Stimulated activated CD4-positive, alpha-beta T cell treated with anti-CD3 and anti-CD28 coated beads, Interleukin-2, amount 100 ng/mL, for 48 hours (primary cell): ENCODE results near the gene EFTUD2.

ENCODE experiments used
- DNase-seq, 2 donors: peaks; one replicate each; pipeline ENCODE4 v3.0.0-alpha.2; 2020

EFTUD2 gene

DNA sequence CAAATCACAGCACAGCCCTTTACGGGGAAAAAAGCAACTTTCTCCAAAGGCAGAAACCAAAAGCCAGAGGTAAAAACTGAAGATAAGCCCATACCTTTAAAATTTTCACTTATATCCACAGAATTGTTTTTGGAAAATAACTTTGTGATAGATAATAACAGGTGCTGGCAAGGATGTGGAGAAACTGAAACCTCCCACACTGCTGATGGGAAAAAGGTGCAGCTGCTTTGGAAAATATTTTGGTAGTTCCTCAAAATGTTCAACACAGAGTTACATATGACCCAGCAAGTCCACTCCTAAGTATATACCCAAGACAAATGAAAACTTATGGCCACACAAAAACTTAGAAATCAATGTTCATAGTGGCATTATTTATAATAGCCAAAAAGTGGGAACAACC lies 12.2 kb downstream of the EFTUD2 start:
- no peak for DNase-seq

DNA sequence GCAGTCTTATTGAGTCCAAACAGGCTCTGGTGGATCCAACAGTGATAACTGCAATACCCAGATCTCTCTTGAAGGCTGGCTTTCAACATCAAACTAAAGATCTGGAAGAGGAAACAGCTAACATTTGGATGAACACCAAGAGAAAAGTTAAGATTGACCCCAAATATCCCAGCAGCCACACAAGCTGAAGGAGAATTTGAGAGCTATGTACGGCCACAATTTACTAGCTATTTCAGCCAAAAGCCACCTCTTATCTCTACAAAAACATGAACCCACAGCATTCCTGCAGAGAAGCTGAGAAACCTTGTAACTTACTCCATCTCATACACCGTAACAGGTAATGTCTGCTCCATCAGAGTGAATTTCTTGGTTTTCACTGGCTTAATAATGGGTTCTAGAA lies 14.3 kb downstream of the EFTUD2 start:
- no peak for DNase-seq

GRCh38 chr17:44881145-44881544 lies 18.1 kb downstream of the EFTUD2 start:
- DNase-seq: no peak

- DNase-seq: no peak
These were observed 19.2 kb downstream of the EFTUD2 start for GRCh38 chr17:44880062-44880461.

DNA sequence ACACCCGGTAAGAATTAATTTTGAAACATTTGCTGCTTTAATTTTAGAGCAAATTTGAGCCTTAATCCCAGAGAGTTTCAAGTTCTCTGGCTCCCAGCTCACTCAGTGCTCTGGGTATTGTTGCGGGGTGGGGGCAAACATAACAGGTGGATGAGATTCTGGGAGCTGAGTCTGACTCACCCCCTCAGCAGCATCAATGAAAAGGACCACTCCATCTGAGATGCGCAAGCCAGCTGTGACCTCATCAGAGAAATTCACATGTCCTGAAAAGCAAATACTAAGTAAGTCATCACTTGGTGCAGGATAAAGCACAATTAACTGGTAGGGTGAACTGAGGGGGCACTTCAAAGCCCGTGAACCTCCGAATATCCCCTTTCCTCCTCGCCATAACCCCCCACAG lies 19.9 kb downstream of the EFTUD2 start:
- no peak for DNase-seq

DNA sequence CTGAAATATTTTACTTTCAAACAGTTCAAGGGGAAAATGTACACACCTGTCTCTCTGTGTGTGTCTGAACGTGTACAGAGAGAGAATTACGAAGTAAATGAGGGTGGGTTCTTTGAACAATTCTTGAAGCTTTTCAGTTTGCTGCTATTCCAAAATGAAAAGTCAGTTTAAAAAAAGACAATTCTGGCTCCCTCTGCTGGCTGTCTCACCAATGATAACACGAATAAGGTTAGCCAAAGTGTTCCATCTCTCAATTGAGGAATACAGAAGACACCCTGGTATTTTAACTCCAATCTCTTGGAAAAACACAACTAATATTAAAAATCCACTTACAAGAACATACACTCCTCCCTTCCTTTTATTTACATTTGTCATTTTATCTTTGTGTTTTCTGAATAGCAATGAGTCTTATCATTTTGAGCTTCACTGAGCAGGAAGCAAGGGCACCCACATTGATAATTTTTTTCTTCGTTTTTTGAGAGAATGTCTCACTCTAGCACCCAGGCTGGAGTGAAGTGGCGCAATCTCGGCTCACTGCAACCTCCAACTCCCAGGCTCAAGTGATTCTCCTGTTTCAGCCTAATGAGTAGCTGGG lies 20.5 kb downstream of the EFTUD2 start:
- peak in 1 of 2 donors; percentile 19 for DNase-seq

DNA sequence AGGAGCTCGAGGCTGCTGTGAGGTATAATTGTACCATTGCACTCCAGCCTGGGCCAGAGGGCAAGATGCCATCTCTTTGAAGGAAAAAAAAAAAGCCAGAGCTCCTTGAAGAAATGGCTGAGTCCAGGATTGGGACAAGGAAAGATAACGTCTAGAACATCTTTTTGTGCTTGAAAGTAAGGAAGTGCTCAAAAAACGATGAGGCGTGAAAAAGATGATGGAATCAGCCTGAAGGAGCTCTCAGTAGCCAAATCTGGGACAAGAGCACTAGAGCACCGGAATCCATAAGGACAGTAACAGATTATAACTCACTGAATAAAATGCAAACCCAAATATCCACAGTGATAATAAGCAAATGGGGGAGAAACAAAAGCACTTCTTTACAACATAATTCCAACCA lies 22.1 kb downstream of the EFTUD2 start:
- DNase-seq: no peak

- DNase-seq: no peak
These were observed 23.5 kb downstream of the EFTUD2 start for GRCh38 chr17:44875761-44876160.

GRCh38 chr17:44872131-44872768 lies 27.0 kb downstream of the EFTUD2 start:
- no peak for DNase-seq

- DNase-seq: no peak
These were observed 27.7 kb downstream of the EFTUD2 start for GRCh38 chr17:44871556-44871955.

GRCh38 chr17:44867841-44868240 lies 31.4 kb downstream of the EFTUD2 start:
- DNase-seq: no peak

GRCh38 chr17:44865931-44866330 lies 33.3 kb downstream of the EFTUD2 start:
- no peak for DNase-seq

- DNase-seq: peak; percentile 73 to 74
These were observed 34.0 kb downstream of the EFTUD2 start for GRCh38 chr17:44865231-44865660.

DNA sequence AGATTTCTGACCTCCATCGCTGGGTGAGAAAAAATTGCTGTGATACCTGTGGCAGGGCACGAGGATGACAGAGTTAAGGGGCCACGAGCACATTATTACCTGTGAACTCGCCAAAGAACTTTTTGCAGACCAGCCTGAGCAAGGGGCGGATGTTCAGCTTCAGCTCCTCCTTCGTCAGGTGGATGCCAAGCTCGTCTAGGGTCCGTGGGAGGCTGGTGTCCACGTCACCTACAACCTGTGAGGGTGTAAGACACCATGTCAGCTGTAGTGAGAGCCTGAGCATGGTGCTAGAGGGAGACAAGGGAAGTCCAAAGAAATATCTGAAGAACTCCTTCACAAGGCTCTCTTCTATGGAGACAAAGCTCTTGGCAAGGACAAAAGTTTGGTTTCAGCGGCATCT lies 34.4 kb downstream of the EFTUD2 start:
- no peak for DNase-seq

GRCh38 chr17:44863061-44863918 lies 36.0 kb downstream of the EFTUD2 start:
- no peak for DNase-seq

DNA sequence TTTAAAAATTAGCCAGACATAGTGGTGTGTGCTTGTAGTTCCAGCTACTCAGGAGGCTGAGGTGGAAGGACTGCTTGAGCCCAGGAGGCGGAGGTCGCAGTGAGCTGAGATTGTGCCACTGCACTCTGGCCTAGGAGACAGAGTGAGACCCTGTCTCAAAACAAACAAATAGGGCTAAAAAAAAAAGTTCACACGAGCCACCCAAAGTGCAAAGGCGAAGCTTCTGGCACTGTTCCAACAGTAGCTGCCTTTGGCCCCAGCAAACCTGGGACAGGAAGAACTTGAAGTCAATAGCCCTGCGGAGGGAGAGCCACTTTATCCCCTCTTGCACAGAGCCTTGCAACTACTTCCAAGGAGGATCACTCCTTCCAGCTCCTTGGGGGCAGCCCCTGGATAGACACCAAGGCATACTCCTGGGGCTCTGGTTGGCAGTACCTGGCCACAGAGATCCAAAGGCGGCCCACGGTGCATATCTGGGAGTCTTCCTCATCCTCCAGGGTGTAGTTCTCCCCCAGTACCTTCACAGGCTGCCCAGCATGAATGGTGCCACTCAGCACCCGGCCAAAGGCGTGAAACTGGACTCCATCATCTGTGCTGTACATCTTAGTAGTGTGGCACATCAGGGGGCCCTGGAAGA lies 36.8 kb downstream of the EFTUD2 start:
- DNase-seq: no peak

GRCh38 chr17:44859701-44860100 lies 39.5 kb downstream of the EFTUD2 start:
- DNase-seq: no peak

- no peak for DNase-seq
These were observed 45.1 kb downstream of the EFTUD2 start for GRCh38 chr17:44854192-44854591.

DNA sequence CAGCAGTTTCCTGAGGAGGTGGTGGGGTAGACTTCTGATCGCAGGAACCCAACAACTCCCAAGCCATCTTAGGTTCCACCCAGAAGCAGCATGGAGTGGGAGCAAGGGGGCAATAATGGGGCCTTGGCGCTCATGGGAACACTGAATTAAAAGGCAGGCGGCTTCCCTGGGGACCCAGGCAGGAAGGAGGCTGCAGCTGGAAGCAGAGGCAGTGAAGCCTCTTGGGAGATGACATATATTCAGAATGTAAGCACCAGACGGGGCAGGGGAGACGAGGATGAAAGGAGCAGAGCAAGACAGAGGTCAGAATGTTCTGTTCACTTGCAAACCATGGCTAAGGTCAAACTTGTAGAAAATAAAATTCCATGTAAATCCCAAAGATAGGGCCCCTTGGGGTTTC lies 48.6 kb downstream of the EFTUD2 start:
- no peak for DNase-seq

DNA sequence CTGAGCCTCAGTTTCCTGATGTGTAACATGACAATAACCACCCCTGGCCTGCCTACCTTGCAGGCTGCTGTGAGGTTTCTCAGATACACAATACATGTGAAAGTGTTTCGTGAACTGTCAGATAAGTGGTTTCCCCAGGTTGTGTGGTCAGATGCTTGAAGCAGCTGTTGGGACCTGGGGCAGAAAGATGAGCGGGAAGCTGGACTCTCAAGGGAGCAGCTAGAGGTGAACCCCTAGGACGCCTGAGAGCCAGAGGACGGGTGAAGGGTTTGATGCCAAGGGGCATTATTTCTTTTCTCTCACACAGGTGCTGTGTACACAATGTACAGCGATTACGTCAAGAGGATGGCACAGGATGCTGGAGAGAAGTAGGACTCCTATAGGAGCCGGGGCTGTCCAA lies 49.2 kb downstream of the EFTUD2 start:
- DNase-seq: no peak

DNA sequence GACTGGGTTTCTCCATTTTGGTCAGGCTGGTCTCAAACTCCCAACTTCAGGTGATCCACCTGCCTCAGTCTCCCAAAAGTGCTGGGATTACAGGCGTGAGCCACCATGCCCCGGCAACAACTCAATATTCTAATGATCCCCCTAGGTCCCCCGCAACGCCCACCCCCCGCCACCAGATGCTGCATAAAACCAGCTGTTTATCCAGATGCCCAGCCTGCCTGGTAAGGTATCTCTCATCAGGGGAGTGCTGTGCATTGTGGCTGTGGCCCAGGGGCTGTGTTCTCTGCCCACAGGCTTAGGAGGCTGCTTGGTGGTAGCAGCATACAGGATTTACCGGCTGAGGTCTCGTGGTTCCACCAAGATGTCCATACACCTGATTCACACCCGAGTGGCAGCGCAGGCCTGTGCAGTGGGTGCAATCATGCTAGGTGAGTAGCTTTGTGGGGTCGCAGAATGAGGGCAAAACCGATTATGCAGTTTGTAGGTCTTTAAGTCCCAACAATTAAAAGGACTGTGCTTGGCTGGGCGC lies 50.2 kb downstream of the EFTUD2 start:
- DNase-seq: no peak

GRCh38 chr17:44848257-44848795 lies 50.9 kb downstream of the EFTUD2 start:
- DNase-seq: no peak

DNA sequence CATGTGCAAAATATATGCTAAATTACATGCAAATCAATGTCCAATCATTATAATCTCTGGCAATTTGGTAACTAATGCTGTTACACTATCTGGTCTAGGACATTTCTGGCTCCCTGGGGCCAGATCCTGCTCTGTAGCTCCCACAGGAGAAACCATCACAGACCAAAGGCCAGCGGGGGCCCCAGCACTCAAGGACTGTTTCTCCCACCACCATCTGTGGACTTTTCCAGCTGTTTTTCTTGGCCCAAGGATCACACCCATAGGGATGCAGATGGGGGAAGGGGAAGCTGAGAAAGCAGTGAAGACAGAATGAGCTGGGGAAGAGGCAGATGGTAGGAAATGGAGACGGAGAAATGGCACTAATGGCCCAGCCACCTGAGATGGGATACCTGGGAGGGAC lies 51.7 kb downstream of the EFTUD2 start, which contains the start of gene HIGD1B:
Gene HIGD1B (plus strand): TSS at position 298 of the 400 bp plus-strand sequence. CDS start 270 bp downstream, outside the sequence.
- DNase-seq: no peak
